Astrocyte (in vitro differentiated cells and primary cell): ENCODE data around the gene ADH7. TPM values are rescaled to one million over a fixed set of nuclear protein-coding genes. Genes with fewer than 3 reads are reported as not detected.

Experiments used
- DNase-seq: peaks from one replicate; pipeline ENCODE4 v3.0.0-alpha.2; 2010; ENCODE audit warnings: low read depth
- FAIRE-seq: peaks from 2 replicates; lab custom pipeline; 2011; peaks lifted over from hg19 to GRCh38; lab: Jason Lieb, UNC
- H2AFZ ChIP-seq: 2 replicates; pipeline ENCODE4 v1.6.0; 2012; ENCODE audit warnings: low read depth, low read length, inconsistent platforms
- H3K27ac ChIP-seq: 2 replicates; pipeline ENCODE4 v1.5.1; 2011; ENCODE audit warnings: low read depth, low read length, inconsistent platforms
- H3K27me3 ChIP-seq: 2 replicates; pipeline ENCODE4 v1.6.0; 2011; ENCODE audit warnings: low read length, inconsistent platforms; ENCODE audit not compliant: insufficient read depth
- H3K36me3 ChIP-seq: 2 replicates; pipeline ENCODE4 v1.5.1; 2011; ENCODE audit warnings: low read length, inconsistent platforms; ENCODE audit not compliant: insufficient read depth
- H3K4me1 ChIP-seq: 2 replicates; pipeline ENCODE4 v1.5.1; 2011; ENCODE audit warnings: low read length, inconsistent platforms; ENCODE audit not compliant: insufficient read depth
- H3K4me2 ChIP-seq: 2 replicates; pipeline ENCODE4 v1.6.0; 2012; ENCODE audit warnings: low read length, inconsistent platforms
- H3K4me3 ChIP-seq: 2 replicates; pipeline ENCODE4 v1.5.1; 2011; ENCODE audit warnings: low read depth, mild to moderate bottlenecking, low read length, inconsistent platforms; ENCODE audit not compliant: insufficient read depth
- H3K79me2 ChIP-seq: 2 replicates; pipeline ENCODE4 v1.6.0; 2012; ENCODE audit warnings: mild to moderate bottlenecking, low read length, inconsistent platforms; ENCODE audit not compliant: insufficient read depth
- H3K9ac ChIP-seq: 2 replicates; pipeline ENCODE4 v1.6.0; 2012; ENCODE audit warnings: mild to moderate bottlenecking, low read length, inconsistent platforms
- H3K9me3 ChIP-seq: 2 replicates; pipeline ENCODE4 v1.5.1; 2012; ENCODE audit warnings: low read depth, mild to moderate bottlenecking, low read length, inconsistent platforms; ENCODE audit not compliant: insufficient read depth
- H4K20me1 ChIP-seq: 2 replicates; pipeline ENCODE4 v1.6.0; 2012; ENCODE audit warnings: low read length, inconsistent platforms; ENCODE audit not compliant: insufficient read depth
- H3K27ac Mint-ChIP-seq: one replicate; pipeline ENCODE4 v1.8.0; 2021; ENCODE audit warnings: mild to moderate bottlenecking, mixed read lengths; ENCODE audit not compliant: unreplicated experiment
- H3K27me3 Mint-ChIP-seq: one replicate; pipeline ENCODE4 v1.8.0; 2021; ENCODE audit warnings: low read depth, mixed read lengths; ENCODE audit not compliant: unreplicated experiment
- H3K36me3 Mint-ChIP-seq: one replicate; pipeline ENCODE4 v1.8.0; 2021; ENCODE audit warnings: low read depth, mixed read lengths; ENCODE audit not compliant: unreplicated experiment
- H3K4me1 Mint-ChIP-seq: one replicate; pipeline ENCODE4 v1.8.0; 2021; ENCODE audit warnings: low read depth, mixed read lengths; ENCODE audit not compliant: unreplicated experiment
- H3K4me3 Mint-ChIP-seq: one replicate; pipeline ENCODE4 v1.8.0; 2021; ENCODE audit warnings: mild to moderate bottlenecking, moderate library complexity, mixed read lengths; ENCODE audit not compliant: unreplicated experiment
- H3K9me3 Mint-ChIP-seq: one replicate; pipeline ENCODE4 v1.8.0; 2021; ENCODE audit warnings: mild to moderate bottlenecking, mixed read lengths; ENCODE audit not compliant: unreplicated experiment
- EZH2 ChIP-seq: IDR thresholded peaks from 2 replicates; pipeline ENCODE4 v1.6.1; 2012; ENCODE audit warnings: mild to moderate bottlenecking, low read length, inconsistent platforms; ENCODE audit not compliant: insufficient read depth
- total RNA-seq: library from RNA; stranded (reverse); gene quantifications from 2 replicates; pipeline ENCODE4 v1.2.1, GENCODE V29; 2021
- TF ChIP-seq, protein P1 (sequence below): IDR thresholded peaks from 2 replicates; pipeline ENCODE4 v1.5.1; 2011; ENCODE audit warnings: low read depth, mild to moderate bottlenecking, inconsistent platforms, low read length, moderate library complexity; ENCODE audit not compliant: insufficient read depth

Gene ADH7
- total RNA-seq, 1 donor from 2014 or later, result not detected

DNA sequence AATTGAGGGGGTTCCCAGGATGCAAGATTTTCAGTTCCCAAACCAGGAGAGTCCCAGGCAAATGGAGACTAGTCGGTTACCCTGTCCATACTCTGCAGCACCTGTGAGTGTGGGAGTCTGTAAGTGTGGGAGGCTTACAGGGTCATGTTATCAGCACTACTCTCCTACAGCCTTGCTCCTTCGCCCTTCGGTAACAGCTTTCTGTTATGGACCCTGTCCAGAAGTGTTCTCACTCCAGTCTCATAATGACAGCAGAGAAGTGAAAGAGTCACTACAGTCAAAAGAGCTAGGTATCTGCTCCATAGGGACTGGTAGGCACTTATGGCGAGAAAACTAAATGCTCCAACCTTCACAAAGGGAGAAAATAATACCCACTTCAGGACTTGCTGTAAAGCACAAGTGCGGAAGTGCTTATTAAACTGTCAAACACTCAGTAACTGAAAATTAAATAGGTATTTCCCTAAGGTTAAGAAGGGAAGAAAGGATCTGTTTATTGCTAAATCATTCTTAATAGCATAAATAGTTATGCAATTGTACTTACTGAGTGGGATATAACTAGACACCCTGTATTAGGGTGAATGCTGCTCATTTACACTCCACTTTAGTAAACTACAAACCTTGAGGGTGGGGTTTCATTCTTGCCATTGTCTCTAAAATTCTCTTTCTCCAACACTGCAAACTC, 2.7 kb upstream of the ADH7 start:
- no peaks in the 10 kb centered on the region for H3K79me2 ChIP-seq
- Mint-ChIP-seq H3K36me3 (no peaks in the 10 kb centered on the region), H3K9me3 (no peaks in the 10 kb centered on the region), H3K4me3 (no peak overlapping the region), H3K27me3 (peaks cover 2% of the 10 kb centered on the region), H3K4me1 (peaks cover 2% of the 10 kb centered on the region), H3K27ac (no peak overlapping the region)
- no peak overlapping the region for H3K4me2 ChIP-seq
- H3K27ac ChIP-seq, result no peak overlapping the region
- H3K9me3 ChIP-seq, result no peaks in the 10 kb centered on the region
- no peaks in the 10 kb centered on the region for H3K27me3 ChIP-seq
- TF ChIP-seq EZH2, result no peak
- TF ChIP-seq, protein P1, sequence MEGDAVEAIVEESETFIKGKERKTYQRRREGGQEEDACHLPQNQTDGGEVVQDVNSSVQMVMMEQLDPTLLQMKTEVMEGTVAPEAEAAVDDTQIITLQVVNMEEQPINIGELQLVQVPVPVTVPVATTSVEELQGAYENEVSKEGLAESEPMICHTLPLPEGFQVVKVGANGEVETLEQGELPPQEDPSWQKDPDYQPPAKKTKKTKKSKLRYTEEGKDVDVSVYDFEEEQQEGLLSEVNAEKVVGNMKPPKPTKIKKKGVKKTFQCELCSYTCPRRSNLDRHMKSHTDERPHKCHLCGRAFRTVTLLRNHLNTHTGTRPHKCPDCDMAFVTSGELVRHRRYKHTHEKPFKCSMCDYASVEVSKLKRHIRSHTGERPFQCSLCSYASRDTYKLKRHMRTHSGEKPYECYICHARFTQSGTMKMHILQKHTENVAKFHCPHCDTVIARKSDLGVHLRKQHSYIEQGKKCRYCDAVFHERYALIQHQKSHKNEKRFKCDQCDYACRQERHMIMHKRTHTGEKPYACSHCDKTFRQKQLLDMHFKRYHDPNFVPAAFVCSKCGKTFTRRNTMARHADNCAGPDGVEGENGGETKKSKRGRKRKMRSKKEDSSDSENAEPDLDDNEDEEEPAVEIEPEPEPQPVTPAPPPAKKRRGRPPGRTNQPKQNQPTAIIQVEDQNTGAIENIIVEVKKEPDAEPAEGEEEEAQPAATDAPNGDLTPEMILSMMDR, result no peak
- H3K9ac ChIP-seq, result no peak overlapping the region
- no peak overlapping the region for H3K4me3 ChIP-seq
- no peak for FAIRE-seq
- H2AFZ ChIP-seq, result no peak overlapping the region
- DNase-seq, result no peak
- H4K20me1 ChIP-seq, result no peaks in the 10 kb centered on the region
- H3K36me3 ChIP-seq, result no peaks in the 10 kb centered on the region
- H3K4me1 ChIP-seq, result no peaks in the 10 kb centered on the region

DNA sequence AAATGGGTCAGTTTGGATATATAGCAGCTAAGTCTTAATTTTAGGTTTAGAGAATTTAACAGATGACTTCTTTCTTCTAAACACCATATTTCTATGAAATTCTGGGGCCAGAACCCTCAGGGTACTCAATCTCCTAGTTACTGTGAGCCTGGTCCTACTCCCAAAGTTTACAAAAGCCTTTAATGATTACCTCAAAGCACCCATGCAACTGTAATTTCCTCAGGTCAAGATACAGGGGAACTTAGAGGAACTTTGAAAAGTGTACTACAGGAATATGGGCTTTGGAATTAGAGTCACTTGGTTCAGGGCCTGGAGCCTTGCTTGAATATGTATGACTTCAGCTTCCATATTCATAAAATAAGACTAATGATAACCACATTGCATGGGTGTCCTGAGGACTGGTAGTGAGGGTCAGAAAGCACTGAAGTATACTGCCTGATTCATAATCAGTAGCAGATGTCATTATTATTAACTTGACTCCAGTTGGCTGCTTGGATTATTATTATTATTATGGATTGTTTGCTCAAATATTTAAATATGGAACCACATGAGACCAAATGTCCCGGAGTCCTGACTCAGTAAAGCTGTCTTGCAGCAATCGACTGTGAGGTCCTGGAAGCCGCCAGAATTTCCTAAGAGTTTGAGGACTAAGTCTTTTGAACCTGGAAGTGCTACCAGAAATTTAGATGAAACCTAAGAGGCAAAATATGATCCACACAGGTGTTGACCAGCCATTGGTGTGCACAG, 2.0 kb upstream of the ADH7 start:
- no peaks in the 10 kb centered on the region for H4K20me1 ChIP-seq
- no peak overlapping the region for H3K4me3 ChIP-seq
- H3K9me3 ChIP-seq, result no peaks in the 10 kb centered on the region
- H3K9ac ChIP-seq, result no peak overlapping the region
- FAIRE-seq, result no peak
- no peak overlapping the region for H3K4me2 ChIP-seq
- Mint-ChIP-seq H3K9me3 (no peaks in the 10 kb centered on the region), H3K36me3 (no peaks in the 10 kb centered on the region), H3K4me3 (no peak overlapping the region), H3K4me1 (peaks cover 2% of the 10 kb centered on the region), H3K27me3 (peaks cover 2% of the 10 kb centered on the region), H3K27ac (no peak overlapping the region)
- DNase-seq, result no peak
- H3K27me3 ChIP-seq, result no peaks in the 10 kb centered on the region
- no peaks in the 10 kb centered on the region for H3K79me2 ChIP-seq
- H3K4me1 ChIP-seq, result no peaks in the 10 kb centered on the region
- TF ChIP-seq, protein P1, result no peak
- TF ChIP-seq EZH2, result no peak
- H3K36me3 ChIP-seq, result no peaks in the 10 kb centered on the region
- no peak overlapping the region for H2AFZ ChIP-seq
- no peak overlapping the region for H3K27ac ChIP-seq

DNA sequence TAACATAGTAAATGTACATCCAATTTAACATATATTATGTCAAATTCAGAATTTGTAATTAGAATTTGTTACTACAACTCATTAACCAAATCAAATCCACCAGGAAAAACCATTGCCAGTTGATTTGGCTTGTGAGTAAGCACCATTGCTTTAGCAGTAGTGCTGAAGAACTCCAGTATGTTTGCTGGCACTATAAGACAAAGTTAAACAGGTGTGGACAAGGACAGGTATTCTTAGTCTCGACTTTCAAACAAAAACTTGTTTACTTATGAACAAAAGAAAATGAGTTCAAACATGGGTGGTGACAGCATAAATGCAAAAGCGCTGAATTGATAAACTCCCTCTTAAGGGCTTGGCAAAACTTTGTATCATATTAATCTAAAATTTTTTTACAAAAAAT, 1.3 kb upstream of the ADH7 start:
- no peak overlapping the region for H3K27ac Mint-ChIP-seq
- H3K36me3 Mint-ChIP-seq, result no peaks in the 10 kb centered on the region
- no peak overlapping the region for H2AFZ ChIP-seq
- no peak overlapping the region for H3K4me3 Mint-ChIP-seq
- H3K4me3 ChIP-seq, result no peak overlapping the region
- no peaks in the 10 kb centered on the region for H4K20me1 ChIP-seq
- no peaks in the 10 kb centered on the region for H3K9me3 Mint-ChIP-seq
- no peaks in the 10 kb centered on the region for H3K36me3 ChIP-seq
- H3K4me2 ChIP-seq, result no peak overlapping the region
- no peak for FAIRE-seq
- no peak overlapping the region for H3K27ac ChIP-seq
- H3K27me3 ChIP-seq, result no peaks in the 10 kb centered on the region
- H3K9me3 ChIP-seq, result no peaks in the 10 kb centered on the region
- no peaks in the 10 kb centered on the region for H3K4me1 ChIP-seq
- no peaks in the 10 kb centered on the region for H3K79me2 ChIP-seq
- no peak for DNase-seq
- H3K4me1 Mint-ChIP-seq, result peaks cover 2% of the 10 kb centered on the region
- no peak overlapping the region for H3K9ac ChIP-seq
- TF ChIP-seq, protein P1, result no peak
- no peak for TF ChIP-seq EZH2
- peaks cover 2% of the 10 kb centered on the region for H3K27me3 Mint-ChIP-seq
